HCT116 (cell line): ENCODE results near the gene KRTAP13-1. TPM values are rescaled to one million over a fixed set of nuclear protein-coding genes. Genes with fewer than 3 reads are reported as not detected.

Experiments used
- ATAC-seq: fragments of 200-7000 bp; cut with Tn5 transposase; 2 replicates; pipeline ENCODE4 v1.9.1; 2020; ENCODE audit warnings: mild to moderate bottlenecking, moderate library complexity
- BruUV-seq: library from RNA; stranded (reverse); fragments of 400-500 nt; replicated peaks from 2 replicates; lab custom pipeline; 2021; lab: Mats Ljungman, UMichigan
- CTCF ChIA-PET: fragments of 300-600 bp; sonication (Branson Sonifier 250); formaldehyde crosslinking; loops from one replicate; lab custom pipeline; 2021; ENCODE audit warnings: antibody characterized with exemption; lab: Charles Lee
- POLR2A ChIA-PET: fragments of 300-600, 350-600 bp; sonication (Branson Sonifier 250); formaldehyde crosslinking; loops from one replicate; lab custom pipeline; 2021; ENCODE audit warnings: antibody characterized with exemption; lab: Charles Lee
- RAD21 ChIA-PET, 2 experiments: fragments of 300-600 bp; sonication (Branson Sonifier 250); formaldehyde crosslinking; loops; one replicate each; lab custom pipeline; 2023; ENCODE audit warnings: low total read pairs in 2 of 2; ENCODE audit not compliant: uncharacterized antibody in 2 of 2, unreplicated experiment in 2 of 2, low non-redundant PET in 1 of 2; lab: Charles Lee
- DNase-seq: peaks from one replicate; pipeline ENCODE4 v3.0.0-alpha.2; 2010; ENCODE audit warnings: low read depth, low spot score
- H2AFZ ChIP-seq: fragments of 200-600 bp; shearing (Covaris generic), sonication (generic); 2 replicates; pipeline ENCODE4 v1.6.1; 2017; ENCODE audit warnings: low read depth, mixed run types, mixed read lengths, antibody characterized with exemption, low read length; ENCODE audit not compliant: poor library complexity, severe bottlenecking
- H3K27ac ChIP-seq: 2 replicates; pipeline ENCODE4 v1.5.1; 2012; ENCODE audit warnings: low read depth, low read length
- H3K27me3 ChIP-seq: fragments of 200-600 bp; sonication (generic); 2 replicates; pipeline ENCODE4 v1.6.1; 2016; ENCODE audit warnings: mixed run types, low read length, mixed read lengths; ENCODE audit not compliant: insufficient read depth
- H3K36me3 ChIP-seq, 2 experiments: fragments of 200-500 bp in 1 of 2; fragments of 200-600 bp in 1 of 2; sonication (Bioruptor generic) in 1 of 2; sonication (generic) in 1 of 2; 2 replicates each; pipeline versions ENCODE4 v1.5.1 to v1.6.1; 2014 to 2016; ENCODE audit warnings: low read length in 2 of 2, inconsistent platforms in 1 of 2, mixed read lengths in 1 of 2, mixed run types in 1 of 2; ENCODE audit not compliant: insufficient read depth in 2 of 2, control insufficient read depth in 1 of 2
- H3K4me1 ChIP-seq, 2 experiments: fragments of 200-600 bp in 1 of 2; sonication (generic) in 1 of 2; 2 replicates each; pipeline versions ENCODE4 v1.5.1 to v1.6.1; 2012 to 2017; ENCODE audit warnings: low read length in 2 of 2, inconsistent platforms in 1 of 2, mild to moderate bottlenecking in 1 of 2, mixed read lengths in 1 of 2, mixed run types in 1 of 2, moderate library complexity in 1 of 2; ENCODE audit not compliant: insufficient read depth in 2 of 2, control insufficient read depth in 1 of 2
- H3K4me2 ChIP-seq: fragments of 200-600 bp; sonication (generic); 2 replicates; pipeline ENCODE4 v1.6.1; 2017; ENCODE audit warnings: mixed run types, low read length, mixed read lengths
- H3K4me3 ChIP-seq, 2 experiments: fragments of 200-600 bp in 1 of 2; sonication (generic) in 1 of 2; replicated peaks in 1 of 2; 2 replicates each; pipeline ENCODE4 v1.5.1; 2011 to 2016; ENCODE audit warnings: low read length in 2 of 2, control low read depth in 1 of 2, low read depth in 1 of 2, mild to moderate bottlenecking in 1 of 2, mixed read lengths in 1 of 2, mixed run types in 1 of 2
- H3K79me2 ChIP-seq: fragments of 200-600 bp; sonication (generic); 2 replicates; pipeline ENCODE4 v1.6.1; 2017; ENCODE audit warnings: mild to moderate bottlenecking, mixed run types, low read length, moderate library complexity, mixed read lengths; ENCODE audit not compliant: insufficient read depth
- H3K9ac ChIP-seq: fragments of 200-600 bp; sonication (generic); 2 replicates; pipeline ENCODE4 v1.6.1; 2016; ENCODE audit warnings: low read length, mixed read lengths
- H3K9me2 ChIP-seq: fragments of 200-600 bp; sonication (generic), shearing (Covaris generic); 2 replicates; pipeline ENCODE4 v1.6.1; 2017; ENCODE audit warnings: mixed run types, mild to moderate bottlenecking, moderate library complexity; ENCODE audit not compliant: insufficient read depth
- H3K9me3 ChIP-seq, 2 experiments: fragments of 200-500 bp in 1 of 2; fragments of 200-600 bp in 1 of 2; sonication (Bioruptor generic) in 1 of 2; sonication (generic) in 1 of 2; 2 replicates each; pipeline ENCODE4 v1.6.1; 2014 to 2017; ENCODE audit warnings: low read length in 2 of 2, mixed read lengths in 2 of 2, inconsistent platforms in 1 of 2, low read depth in 1 of 2, mild to moderate bottlenecking in 1 of 2, mixed run types in 1 of 2, moderate library complexity in 1 of 2; ENCODE audit not compliant: control insufficient read depth in 1 of 2, insufficient read depth in 1 of 2
- H4K20me1 ChIP-seq: fragments of 200-600 bp; sonication (generic), shearing (Covaris generic); 2 replicates; pipeline ENCODE4 v1.6.1; 2017; ENCODE audit warnings: mixed run types, mild to moderate bottlenecking, moderate library complexity; ENCODE audit not compliant: insufficient read depth
- CEBPB ChIP-seq: IDR thresholded peaks from 2 replicates; pipeline ENCODE4 v1.6.1; 2012; ENCODE audit warnings: low read depth
- EGR1 ChIP-seq: IDR thresholded peaks from 2 replicates; pipeline ENCODE4 v1.6.1; 2012; ENCODE audit warnings: low read depth
- ELF1 ChIP-seq: IDR thresholded peaks from 2 replicates; pipeline ENCODE4 v1.6.1; 2012; ENCODE audit warnings: low read depth, borderline replicate concordance
- EZH2 ChIP-seq: fragments of 200-600 bp; sonication (generic); IDR thresholded peaks from 2 replicates; pipeline ENCODE4 v1.6.1; 2017; ENCODE audit warnings: antibody characterized with exemption, mixed run types
- EZH2phosphoT487 ChIP-seq: fragments of 200-600 bp; IDR thresholded peaks from 2 replicates; pipeline ENCODE4 v1.6.1; 2018; ENCODE audit warnings: antibody characterized with exemption, borderline replicate concordance
- FOSL1 ChIP-seq: IDR thresholded peaks from 2 replicates; pipeline ENCODE4 v1.6.1; 2012; ENCODE audit warnings: low read depth
- JUND ChIP-seq: IDR thresholded peaks from 2 replicates; pipeline ENCODE4 v1.6.1; 2012
- POLR2A ChIP-seq: IDR thresholded peaks from 2 replicates; pipeline ENCODE4 v1.7.0; 2011; ENCODE audit warnings: borderline replicate concordance; ENCODE audit not compliant: insufficient read depth, insufficient read length; ENCODE audit errors: extremely low read depth
- POLR2AphosphoS5 ChIP-seq: IDR thresholded peaks from 2 replicates; pipeline ENCODE4 v1.6.1; 2011; ENCODE audit warnings: mild to moderate bottlenecking, low read depth, low read length, moderate library complexity
- RAD21 ChIP-seq: IDR thresholded peaks from 2 replicates; pipeline ENCODE4 v1.6.1; 2012; ENCODE audit warnings: low read depth, mild to moderate bottlenecking
- SIN3A ChIP-seq: IDR thresholded peaks from 2 replicates; pipeline ENCODE4 v1.6.1; 2012; ENCODE audit warnings: low read depth
- TCF7L2 ChIP-seq: IDR thresholded peaks from 2 replicates; pipeline ENCODE4 v1.7.0; 2011; ENCODE audit warnings: borderline replicate concordance, inconsistent platforms; ENCODE audit not compliant: insufficient read depth, insufficient read length; ENCODE audit errors: extremely low read depth
- ZNF274 ChIP-seq: fragments of 200-500 bp; sonication (Bioruptor generic); IDR thresholded peaks from 2 replicates; pipeline ENCODE4 v1.6.1; 2014; ENCODE audit warnings: mild to moderate bottlenecking, low read depth, low read length, inconsistent platforms
- intact Hi-C: fragments of 100-400 bp; cut with micrococcal nuclease; formaldehyde crosslinking; loops from 2 replicates; pipeline ENCODE4 v1.10.0; 2022
- total RNA-seq: library from RNA; stranded (reverse); gene quantifications from one replicate; pipeline ENCODE4 v1.2.1, GENCODE V29; 2021; ENCODE audit not compliant: unreplicated experiment
- TF ChIP-seq, protein P1 (sequence below): IDR thresholded peaks from 2 replicates; pipeline ENCODE4 v1.6.1; 2012
- TF ChIP-seq, protein P2 (sequence below): IDR thresholded peaks from 2 replicates; pipeline ENCODE4 v1.6.1; 2012
- TF ChIP-seq, protein P3 (sequence below): IDR thresholded peaks from 2 replicates; pipeline ENCODE4 v1.6.1; 2011; ENCODE audit warnings: mild to moderate bottlenecking, low read length, moderate library complexity; ENCODE audit not compliant: insufficient replicate concordance; ENCODE audit errors: extremely low read depth

Gene KRTAP13-1
- total RNA-seq, 1 experiment from 2014 or later: not detected

- no peak for TF ChIP-seq JUND
- TF ChIP-seq, all 23 proteins: peak for 0
These were observed 44.1 kb downstream of the KRTAP13-1 start, which contains the start of gene KRTAP15-1 (continued) for GRCh38 chr21:30439975-30440374.

- Histone ChIP-seq H3K9ac (no peak overlapping the region), H4K20me1 (no peaks in the 10 kb centered on the region), H3K36me3 (no peaks in the 10 kb centered on the region), H2AFZ (no peak overlapping the region), H3K79me2 (no peaks in the 10 kb centered on the region), H3K27me3 (no peaks in the 10 kb centered on the region), H3K4me1 (no peaks in the 10 kb centered on the region), H3K9me2 (no peaks in the 10 kb centered on the region), H3K4me3 (no peak overlapping the region), H3K9me3 (peaks cover 21 to 22% of the 10 kb centered on the region in 2 experiments; a peak in 2 of 4 replicates), H3K27ac (no peak overlapping the region), H3K4me2 (no peak overlapping the region)
- intact Hi-C loops: no loop called here
- ATAC-seq (no peak), DNase-seq (no peak)
- no TSS peak for BruUV-seq
- TF ChIP-seq POLR2A (no peak), POLR2AphosphoS5 (no peak), SIN3A (no peak), RAD21 (no peak), ELF1 (no peak), CEBPB (no peak), TCF7L2 (no peak), JUND (no peak), ZNF274 (no peak), EGR1 (no peak), EZH2 (no peak), FOSL1 (no peak), EZH2phosphoT487 (no peak)
- TF ChIP-seq, protein P1, sequence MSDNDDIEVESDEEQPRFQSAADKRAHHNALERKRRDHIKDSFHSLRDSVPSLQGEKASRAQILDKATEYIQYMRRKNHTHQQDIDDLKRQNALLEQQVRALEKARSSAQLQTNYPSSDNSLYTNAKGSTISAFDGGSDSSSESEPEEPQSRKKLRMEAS: no peak
- TF ChIP-seq, protein P2, sequence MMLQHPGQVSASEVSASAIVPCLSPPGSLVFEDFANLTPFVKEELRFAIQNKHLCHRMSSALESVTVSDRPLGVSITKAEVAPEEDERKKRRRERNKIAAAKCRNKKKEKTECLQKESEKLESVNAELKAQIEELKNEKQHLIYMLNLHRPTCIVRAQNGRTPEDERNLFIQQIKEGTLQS: no peak
- TF ChIP-seq, protein P3, sequence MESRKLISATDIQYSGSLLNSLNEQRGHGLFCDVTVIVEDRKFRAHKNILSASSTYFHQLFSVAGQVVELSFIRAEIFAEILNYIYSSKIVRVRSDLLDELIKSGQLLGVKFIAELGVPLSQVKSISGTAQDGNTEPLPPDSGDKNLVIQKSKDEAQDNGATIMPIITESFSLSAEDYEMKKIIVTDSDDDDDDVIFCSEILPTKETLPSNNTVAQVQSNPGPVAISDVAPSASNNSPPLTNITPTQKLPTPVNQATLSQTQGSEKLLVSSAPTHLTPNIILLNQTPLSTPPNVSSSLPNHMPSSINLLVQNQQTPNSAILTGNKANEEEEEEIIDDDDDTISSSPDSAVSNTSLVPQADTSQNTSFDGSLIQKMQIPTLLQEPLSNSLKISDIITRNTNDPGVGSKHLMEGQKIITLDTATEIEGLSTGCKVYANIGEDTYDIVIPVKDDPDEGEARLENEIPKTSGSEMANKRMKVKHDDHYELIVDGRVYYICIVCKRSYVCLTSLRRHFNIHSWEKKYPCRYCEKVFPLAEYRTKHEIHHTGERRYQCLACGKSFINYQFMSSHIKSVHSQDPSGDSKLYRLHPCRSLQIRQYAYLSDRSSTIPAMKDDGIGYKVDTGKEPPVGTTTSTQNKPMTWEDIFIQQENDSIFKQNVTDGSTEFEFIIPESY: no peak
- ChIA-PET RAD21 (no interaction called here), CTCF (no interaction called here), POLR2A (no interaction called here)
These were observed 47.4 kb downstream of the KRTAP13-1 start for GRCh38 chr21:30443226-30443625.
